Spinal cord (tissue), 10 donors: ENCODE measurements around the gene RGS6. TPM values are rescaled to one million over a fixed set of nuclear protein-coding genes. Genes with fewer than 3 reads are reported as not detected.
A peak's percentile ranks its signal among the peaks of the same experiment; 100 is the strongest.

Experiments used
- DNase-seq, 6 donors: peaks; one replicate each; pipeline versions ENCODE4 v3.0.0 to v3.0.0-alpha.2; 2013 to 2015; ENCODE audit warnings: low spot score in 6 of 6, low read depth in 4 of 6
- H3K27ac ChIP-seq: one replicate; pipeline ENCODE4 v1.5.1; 2013; ENCODE audit warnings: low read depth, low read length, control low read depth
- H3K27me3 ChIP-seq: one replicate; pipeline ENCODE4 v1.6.1; 2013; ENCODE audit warnings: low read length; ENCODE audit not compliant: control insufficient read depth, insufficient read depth
- H3K36me3 ChIP-seq: one replicate; pipeline ENCODE4 v1.6.1; 2013; ENCODE audit warnings: low read length; ENCODE audit not compliant: control insufficient read depth, insufficient read depth
- H3K4me1 ChIP-seq: one replicate; pipeline ENCODE4 v1.6.1; 2013; ENCODE audit warnings: low read length; ENCODE audit not compliant: control insufficient read depth, insufficient read depth
- H3K4me3 ChIP-seq: one replicate; pipeline ENCODE4 v1.5.1; 2013; ENCODE audit warnings: low read depth, low read length, control low read depth
- H3K9me3 ChIP-seq: one replicate; pipeline ENCODE4 v1.6.1; 2013; ENCODE audit warnings: low read length; ENCODE audit not compliant: control insufficient read depth, insufficient read depth
- WGBS: methylation state at CpG from one replicate; pipeline ENCODE4 v1.1.5; 2013; ENCODE audit warnings: missing lambda C conversion rate; ENCODE audit not compliant: insufficient coverage; 5-methylcytosine and 5-hydroxymethylcytosine counted together
- polyA plus RNA-seq, 2 donors: library from polyadenylated mRNA; unstranded; fragments of 120-200 nt; gene quantifications; one replicate each; pipeline ENCODE4 v1.2.1, GENCODE V29; 2013; ENCODE audit not compliant: insufficient read length in 2 of 2
- total RNA-seq, 2 donors: library from RNA; depleted of rRNA in 1 of 2; stranded (reverse); fragments of 120-200 nt in 1 of 2; fragments of >200 nt in 1 of 2; gene quantifications; one replicate each; pipeline versions ENCODE4 v1.2.3 to v1.2.4, GENCODE V29; 2013 to 2014
- donor health status: healthy.

The RGS6 gene
- total and polyA plus RNA-seq, 4 donors: 9.1 to 11.5 (median 10.3) TPM

DNA sequence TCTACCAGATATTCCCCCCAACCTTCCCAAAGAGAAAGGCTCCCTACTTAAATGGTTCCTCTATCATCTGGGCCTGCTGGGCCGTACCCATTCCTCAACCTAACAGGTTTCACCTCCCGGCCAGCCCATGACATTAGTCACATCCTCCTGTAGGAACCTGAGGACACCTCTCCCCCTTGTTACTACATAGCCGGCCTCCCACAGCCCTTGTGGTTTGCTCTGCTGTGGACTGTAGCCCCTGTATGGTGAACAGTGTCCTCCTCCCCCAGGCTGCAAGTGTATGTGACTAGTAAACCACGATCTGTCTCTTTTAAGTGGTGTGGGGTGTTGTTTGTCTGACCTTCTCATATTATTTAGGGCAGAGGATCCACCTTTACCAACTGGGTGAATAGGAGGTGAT is 371.7 kb downstream of the RGS6 start:
- DNase-seq: no peak
- H3K4me3 ChIP-seq: no peak overlapping the region
- WGBS: 90% methylated on average over 3 of the region's 4 CpGs
- H3K9me3 ChIP-seq: peaks cover 10% of the 10 kb centered on the region
- H3K27me3 ChIP-seq: no peaks in the 10 kb centered on the region
- H3K27ac ChIP-seq: no peak overlapping the region
- no peaks in the 10 kb centered on the region for H3K4me1 ChIP-seq
- no peaks in the 10 kb centered on the region for H3K36me3 ChIP-seq

DNA sequence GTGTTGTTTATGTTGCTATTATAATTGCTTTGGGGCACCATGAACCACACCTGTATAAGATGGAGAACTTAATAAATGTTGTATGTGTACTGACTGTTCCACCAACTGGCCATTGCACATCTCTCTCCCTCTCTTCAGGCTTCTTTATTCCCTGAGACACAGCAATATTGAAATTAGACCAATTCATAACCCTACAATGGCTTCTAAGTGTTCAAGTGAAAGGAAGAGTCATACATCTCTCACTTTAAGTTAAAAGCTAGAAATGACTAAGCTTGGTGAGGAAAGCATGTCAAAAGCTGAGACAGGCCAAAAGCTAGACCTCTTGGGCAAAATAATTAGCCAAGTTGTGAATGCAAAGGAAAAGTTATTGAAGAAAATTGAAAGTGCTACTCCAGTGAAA is 373.3 kb downstream of the RGS6 start:
- Histone ChIP-seq H3K27ac (no peak overlapping the region), H3K4me3 (no peak overlapping the region), H3K4me1 (no peaks in the 10 kb centered on the region), H3K27me3 (no peaks in the 10 kb centered on the region), H3K36me3 (no peaks in the 10 kb centered on the region), H3K9me3 (peaks cover 9% of the 10 kb centered on the region)
- no peak for DNase-seq

DNA sequence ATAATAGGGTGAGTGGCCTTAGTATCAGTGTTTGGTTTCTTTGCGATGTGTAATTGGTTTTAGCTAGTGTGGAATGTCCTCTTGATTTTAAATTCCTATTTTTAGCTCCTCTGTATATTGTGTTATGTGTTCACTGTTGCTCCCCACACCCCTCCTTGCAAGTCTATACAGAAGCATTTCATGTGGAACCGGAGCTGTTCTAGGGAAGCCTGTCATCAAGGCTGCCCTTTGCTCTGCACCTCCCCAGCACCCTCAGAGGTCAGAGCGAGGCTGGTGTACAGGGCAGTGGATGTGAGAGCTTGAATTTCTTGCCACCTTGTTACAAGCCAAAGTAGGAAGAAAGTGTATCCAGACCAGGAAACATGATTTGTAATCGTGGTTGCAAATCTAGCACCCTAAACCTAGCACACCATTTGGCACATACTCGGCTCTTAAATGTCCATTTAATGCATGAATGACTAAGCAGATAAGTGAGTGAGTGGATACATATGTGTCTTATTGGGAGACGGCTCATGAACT is 376.8 kb downstream of the RGS6 start:
- peaks cover 9% of the 10 kb centered on the region for H3K9me3 ChIP-seq
- H3K27me3 ChIP-seq: no peaks in the 10 kb centered on the region
- DNase-seq: no peak
- H3K27ac ChIP-seq: no peak overlapping the region
- no peaks in the 10 kb centered on the region for H3K4me1 ChIP-seq
- no peaks in the 10 kb centered on the region for H3K36me3 ChIP-seq
- no CpG with 5 or more reads among the region's 6 CpGs for WGBS
- no peak overlapping the region for H3K4me3 ChIP-seq

GRCh38 chr14:72311116-72311515 is 378.9 kb downstream of the RGS6 start:
- Histone ChIP-seq H3K4me1 (no peaks in the 10 kb centered on the region), H3K4me3 (no peak overlapping the region)
- no CpG with 5 or more reads among the region's 1 CpG for WGBS

DNA sequence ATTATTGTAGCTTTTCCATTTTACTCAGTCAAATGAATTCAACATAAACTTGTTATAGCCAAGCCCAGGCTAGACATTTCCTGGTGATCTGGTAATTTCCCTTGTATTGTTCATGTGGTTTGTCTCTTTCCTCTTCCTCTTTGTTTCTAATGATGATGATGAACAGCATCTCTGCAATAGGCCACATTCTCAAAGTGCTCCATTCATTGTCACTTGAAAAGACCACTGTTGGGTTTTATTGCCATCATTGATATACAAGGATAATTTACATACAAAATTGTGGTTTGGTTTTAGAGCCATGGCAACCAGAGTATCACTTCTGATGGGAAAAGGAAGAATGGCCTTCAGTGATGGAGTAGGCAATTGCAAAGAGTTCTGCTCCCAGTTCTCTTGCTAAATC is 379.3 kb downstream of the RGS6 start:
- Histone ChIP-seq H3K4me1 (no peaks in the 10 kb centered on the region), H3K9me3 (no peaks in the 10 kb centered on the region)
- peak in 1 of 6 donors; percentile 21 for DNase-seq

More at GRCh38 chr14:72311116-72311515, 378.9 kb downstream of the RGS6 start:
- H3K9me3 ChIP-seq: peaks cover 2% of the 10 kb centered on the region
- no peaks in the 10 kb centered on the region for H3K27me3 ChIP-seq
- DNase-seq: no peak
- no peaks in the 10 kb centered on the region for H3K36me3 ChIP-seq
- no peak overlapping the region for H3K27ac ChIP-seq

GRCh38 chr14:72314808-72315435 is 382.7 kb downstream of the RGS6 start:
- H3K4me1 ChIP-seq: no peaks in the 10 kb centered on the region
- 20% methylated on average over 2 of the region's 9 CpGs for WGBS
- H3K27me3 ChIP-seq: no peaks in the 10 kb centered on the region
- no peak overlapping the region for H3K4me3 ChIP-seq
- H3K27ac ChIP-seq: no peak overlapping the region
- no peaks in the 10 kb centered on the region for H3K9me3 ChIP-seq
- no peaks in the 10 kb centered on the region for H3K36me3 ChIP-seq
- peak in 2 of 6 donors; percentile 47 to 56 for DNase-seq

More for the DNA sequence above, 379.3 kb downstream of the RGS6 start:
- Histone ChIP-seq H3K4me3 (no peak overlapping the region), H3K27me3 (no peaks in the 10 kb centered on the region), H3K36me3 (no peaks in the 10 kb centered on the region), H3K27ac (no peak overlapping the region)

- peak in 1 of 6 donors; percentile 35 for DNase-seq
- WGBS: no CpG with 5 or more reads among the region's 1 CpG
- H3K27ac ChIP-seq: no peak overlapping the region
These were observed 383.5 kb downstream of the RGS6 start for GRCh38 chr14:72315714-72316113.

GRCh38 chr14:72318648-72319047 is 386.4 kb downstream of the RGS6 start:
- Histone ChIP-seq H3K4me3 (no peak overlapping the region), H3K36me3 (no peaks in the 10 kb centered on the region), H3K9me3 (no peaks in the 10 kb centered on the region), H3K27ac (no peak overlapping the region), H3K4me1 (no peaks in the 10 kb centered on the region), H3K27me3 (no peaks in the 10 kb centered on the region)
- no peak for DNase-seq
- WGBS: 100% methylated on average over 2 of the region's 4 CpGs

More at GRCh38 chr14:72315714-72316113, 383.5 kb downstream of the RGS6 start:
- Histone ChIP-seq H3K36me3 (no peaks in the 10 kb centered on the region), H3K9me3 (no peaks in the 10 kb centered on the region), H3K4me3 (no peak overlapping the region), H3K4me1 (no peaks in the 10 kb centered on the region), H3K27me3 (no peaks in the 10 kb centered on the region)

- peak in 3 of 6 donors; percentile 15 to 92 (median 75) for DNase-seq
- 7% methylated on average over 3 of the region's 6 CpGs for WGBS
- H3K36me3 ChIP-seq: no peaks in the 10 kb centered on the region
- H3K27ac ChIP-seq: no peak overlapping the region
- no peak overlapping the region for H3K4me3 ChIP-seq
- H3K27me3 ChIP-seq: no peaks in the 10 kb centered on the region
- H3K9me3 ChIP-seq: no peaks in the 10 kb centered on the region
- peaks cover 14% of the 10 kb centered on the region for H3K4me1 ChIP-seq
These were observed 399.8 kb downstream of the RGS6 start for GRCh38 chr14:72332046-72332445.

- DNase-seq: no peak
- H3K27ac ChIP-seq: no peak overlapping the region
- no peaks in the 10 kb centered on the region for H3K27me3 ChIP-seq
- no peaks in the 10 kb centered on the region for H3K9me3 ChIP-seq
- no peaks in the 10 kb centered on the region for H3K36me3 ChIP-seq
- H3K4me3 ChIP-seq: no peak overlapping the region
- peaks cover 14% of the 10 kb centered on the region for H3K4me1 ChIP-seq
- WGBS: 76% methylated on average over 4 of the region's 5 CpGs
These were observed 400.6 kb downstream of the RGS6 start for GRCh38 chr14:72332871-72333270.
